HG03045 (cell line): ENCODE measurements around the gene PPP2R2B.
"Not testable (repeated sequence)": the region's sequence is repeated elsewhere in the genome, so short reads cannot be mapped to it uniquely, and the experiment has no call there.

ENCODE experiments used
- ATAC-seq: cut with Tn5 transposase; IDR thresholded peaks from one replicate; pipeline ENCODE4 v1.9.1; 2021; ENCODE audit warnings: mild to moderate bottlenecking, moderate library complexity; ENCODE audit not compliant: unreplicated experiment

The PPP2R2B gene

GRCh38 chr5:146622391-146622790, 256.2 kb downstream of the PPP2R2B start:
- ATAC-seq, result no peak

DNA sequence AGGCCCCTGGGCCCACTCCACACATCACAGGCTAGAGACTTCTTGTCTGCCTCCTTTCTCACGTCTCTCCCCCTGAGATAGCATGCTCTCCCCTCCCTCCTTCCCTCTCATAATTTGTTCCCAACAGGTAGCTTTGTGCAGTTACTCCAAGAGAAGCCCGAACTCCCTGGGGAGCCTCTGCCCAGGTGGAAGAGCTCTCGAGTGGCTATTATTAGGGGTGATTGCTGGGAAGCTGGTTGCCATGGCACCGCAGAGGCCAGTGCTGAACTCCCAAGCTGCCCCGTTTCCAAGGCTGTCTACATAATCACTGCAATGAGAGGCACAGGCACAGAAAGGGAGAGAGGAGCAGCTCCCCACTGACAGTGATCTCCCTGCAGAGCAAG, 257.9 kb downstream of the PPP2R2B start:
- no peak for ATAC-seq

- no peak for ATAC-seq
Observed at GRCh38 chr5:146620031-146620668, 258.4 kb downstream of the PPP2R2B start.

DNA sequence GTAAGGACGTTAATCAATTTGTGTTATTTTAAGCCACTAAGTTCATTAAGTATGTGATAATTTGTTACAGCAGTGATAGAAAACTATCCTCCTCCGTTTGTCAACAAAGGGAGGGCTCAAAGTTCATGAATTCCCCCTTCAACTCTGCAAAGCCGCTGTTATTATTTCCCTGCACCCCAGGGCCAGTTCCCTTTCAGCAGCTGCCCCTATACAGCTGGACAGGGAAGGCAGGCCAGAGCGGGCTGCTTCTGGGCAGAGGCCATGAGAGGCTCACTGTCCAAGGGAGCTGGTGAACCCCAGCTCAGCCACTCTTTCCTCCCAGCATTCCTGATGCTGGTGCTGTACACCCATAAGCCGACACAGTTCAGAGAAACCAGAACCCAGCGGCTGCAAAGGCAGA, 260.1 kb downstream of the PPP2R2B start:
- ATAC-seq, result no peak

DNA sequence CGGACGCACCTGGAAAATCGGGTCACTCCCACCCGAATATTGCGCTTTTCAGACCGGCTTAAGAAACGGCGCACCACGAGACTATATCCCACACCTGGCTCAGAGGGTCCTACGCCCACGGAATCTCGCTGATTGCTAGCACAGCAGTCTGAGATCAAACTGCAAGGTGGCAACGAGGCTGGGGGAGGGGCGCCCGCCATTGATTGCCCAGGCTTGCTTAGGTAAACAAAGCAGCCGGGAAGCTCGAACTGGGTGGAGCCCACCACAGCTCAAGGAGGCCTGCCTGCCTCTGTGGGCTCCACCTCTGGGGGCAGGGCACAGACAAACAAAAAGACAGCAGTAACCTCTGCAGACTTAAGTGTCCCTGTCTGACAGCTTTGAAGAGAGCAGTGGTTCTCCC, 268.8 kb downstream of the PPP2R2B start:
- not testable (repeated sequence) for ATAC-seq

- no peak for ATAC-seq
Observed at GRCh38 chr5:146607659-146608332, 270.8 kb downstream of the PPP2R2B start.

- no peak for ATAC-seq
Observed at GRCh38 chr5:146606893-146607292, 271.7 kb downstream of the PPP2R2B start.

DNA sequence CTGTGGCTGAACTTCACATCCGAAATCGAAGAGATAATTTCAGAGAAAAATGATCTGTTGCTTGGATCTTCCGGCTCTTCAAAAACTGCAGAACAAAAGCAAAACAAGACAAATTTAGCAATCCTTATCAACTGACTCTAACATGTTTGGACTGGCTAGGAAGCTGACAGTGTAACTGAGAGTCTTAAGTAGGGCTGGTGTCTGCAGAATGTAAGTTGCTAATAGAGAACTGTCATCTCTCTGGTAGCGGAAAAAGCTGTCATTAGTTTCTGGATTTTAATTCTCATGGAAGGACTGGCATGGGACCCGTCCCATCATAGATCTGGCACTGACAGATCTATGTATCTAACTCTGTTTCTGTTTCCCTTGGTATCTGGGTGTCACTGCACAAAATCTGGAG, 278.2 kb downstream of the PPP2R2B start:
- ATAC-seq, result no peak

- ATAC-seq, result no peak
Observed at GRCh38 chr5:146599261-146599660, 279.3 kb downstream of the PPP2R2B start.

- ATAC-seq, result no peak
Observed at GRCh38 chr5:146595088-146595487, 283.5 kb downstream of the PPP2R2B start.

DNA sequence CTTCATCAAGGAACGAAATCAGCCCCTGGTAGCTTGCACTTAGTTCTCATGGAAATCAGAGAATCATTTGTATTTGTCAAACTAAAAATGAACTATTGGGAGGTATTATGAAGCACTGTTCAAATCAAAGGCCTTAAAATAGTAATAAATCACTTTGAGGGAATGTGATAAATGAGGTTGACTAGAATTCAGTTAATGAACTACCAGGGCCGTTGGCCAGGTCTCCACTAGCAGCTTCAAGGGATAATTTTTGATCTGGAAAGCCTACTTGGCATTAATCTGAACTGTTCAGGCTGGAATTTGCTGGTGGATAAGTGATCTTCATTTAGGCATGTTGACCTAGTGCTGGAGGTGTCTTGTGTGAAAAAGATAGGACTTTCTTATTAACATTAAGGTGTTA, 286.2 kb downstream of the PPP2R2B start:
- no peak for ATAC-seq

- no peak for ATAC-seq
Observed at GRCh38 chr5:146589028-146589345, 289.6 kb downstream of the PPP2R2B start.

DNA sequence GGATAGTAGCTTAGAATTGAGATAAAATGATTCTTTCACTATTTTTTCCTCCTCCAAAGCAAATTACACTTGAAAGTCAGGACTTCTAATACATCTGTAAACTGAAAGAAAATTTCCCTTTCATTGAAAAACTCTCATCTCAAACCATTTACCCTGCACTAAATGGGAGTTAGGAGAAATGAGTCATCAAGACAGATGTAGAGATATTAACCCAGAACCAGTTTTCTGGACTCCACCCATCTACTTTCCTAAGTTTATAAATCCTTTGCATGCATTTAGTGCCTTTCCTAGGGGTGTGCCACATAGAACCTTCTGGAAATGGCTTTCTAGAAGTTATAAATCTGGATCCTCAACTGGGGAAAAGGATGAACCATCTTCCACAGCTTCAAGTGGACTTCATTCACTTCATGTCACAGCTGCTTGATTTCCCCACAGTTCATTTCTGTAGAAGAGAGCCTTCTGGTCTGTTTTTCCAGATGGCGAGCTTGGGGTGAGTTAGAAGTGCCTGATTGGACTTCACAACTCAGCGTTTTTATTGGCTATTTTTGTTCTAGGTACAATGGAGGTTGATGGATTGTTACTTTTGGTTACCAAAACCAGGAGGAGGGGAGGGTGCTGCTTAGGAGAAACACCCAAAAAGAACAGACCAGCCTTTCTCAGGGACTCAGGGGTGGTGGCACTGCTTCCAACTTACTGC, 290.1 kb downstream of the PPP2R2B start:
- ATAC-seq, result no peak

DNA sequence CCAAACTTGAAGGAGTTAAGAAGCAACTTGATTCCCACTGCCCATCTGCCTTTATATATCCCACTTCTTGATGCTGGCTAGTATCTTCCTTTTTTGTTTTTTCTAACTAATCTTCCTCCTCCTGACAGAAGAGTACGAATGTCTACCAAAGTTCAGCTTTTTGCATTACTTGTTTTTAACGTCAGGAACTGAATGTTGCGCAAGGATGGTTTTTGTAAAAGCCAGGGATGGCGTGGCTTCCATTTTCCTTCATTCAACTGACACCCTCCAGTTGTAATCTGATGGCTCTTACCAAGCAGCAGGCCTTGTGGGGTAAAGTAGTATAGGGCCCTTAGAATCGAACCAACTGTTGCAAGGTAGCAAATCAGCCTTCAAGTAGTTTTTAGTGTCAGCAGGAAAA, 291.8 kb downstream of the PPP2R2B start:
- ATAC-seq, result no peak

DNA sequence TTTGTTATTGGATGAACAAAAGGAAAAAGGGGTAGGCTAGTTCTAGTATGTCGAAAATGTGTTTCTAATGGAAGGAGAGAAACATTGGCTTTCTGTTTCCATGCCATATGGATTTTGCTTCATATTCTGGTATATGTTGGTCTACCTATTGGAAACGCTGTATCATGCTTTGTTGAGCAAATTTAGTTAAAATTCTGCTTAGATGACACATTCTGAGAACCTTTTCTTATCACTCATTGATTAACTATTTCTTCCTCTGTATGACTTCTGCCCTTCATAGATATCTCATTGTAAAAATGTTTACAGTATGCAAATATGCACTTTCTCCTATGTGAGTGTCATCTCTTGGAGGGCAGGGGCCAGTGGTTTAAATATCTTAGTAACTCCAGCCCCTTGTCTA, 293.8 kb downstream of the PPP2R2B start:
- ATAC-seq, result no peak

GRCh38 chr5:146582051-146582596, 296.4 kb downstream of the PPP2R2B start:
- ATAC-seq, result no peak

- no peak for ATAC-seq
Observed at GRCh38 chr5:146580237-146580636, 298.3 kb downstream of the PPP2R2B start.

GRCh38 chr5:146574713-146575112, 303.8 kb downstream of the PPP2R2B start:
- ATAC-seq, result no peak

DNA sequence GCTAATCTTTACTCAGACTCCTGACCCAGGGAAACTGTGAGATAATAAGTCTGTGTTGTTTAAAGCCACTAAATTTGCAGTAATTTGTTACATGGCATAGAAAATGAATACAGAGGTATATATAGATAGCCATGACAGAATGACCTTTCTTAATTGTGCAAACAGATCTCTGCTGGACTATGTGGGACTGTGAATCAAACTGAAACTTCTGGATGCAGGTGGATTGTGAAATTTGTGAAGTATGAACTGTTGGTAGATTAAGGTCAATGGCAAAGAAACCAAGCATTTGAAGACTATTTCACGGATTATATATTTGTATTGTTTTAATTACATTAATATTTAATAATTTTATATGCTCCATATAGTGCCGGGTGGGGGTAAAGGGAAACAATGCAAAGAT, 310.4 kb downstream of the PPP2R2B start:
- no peak for ATAC-seq

DNA sequence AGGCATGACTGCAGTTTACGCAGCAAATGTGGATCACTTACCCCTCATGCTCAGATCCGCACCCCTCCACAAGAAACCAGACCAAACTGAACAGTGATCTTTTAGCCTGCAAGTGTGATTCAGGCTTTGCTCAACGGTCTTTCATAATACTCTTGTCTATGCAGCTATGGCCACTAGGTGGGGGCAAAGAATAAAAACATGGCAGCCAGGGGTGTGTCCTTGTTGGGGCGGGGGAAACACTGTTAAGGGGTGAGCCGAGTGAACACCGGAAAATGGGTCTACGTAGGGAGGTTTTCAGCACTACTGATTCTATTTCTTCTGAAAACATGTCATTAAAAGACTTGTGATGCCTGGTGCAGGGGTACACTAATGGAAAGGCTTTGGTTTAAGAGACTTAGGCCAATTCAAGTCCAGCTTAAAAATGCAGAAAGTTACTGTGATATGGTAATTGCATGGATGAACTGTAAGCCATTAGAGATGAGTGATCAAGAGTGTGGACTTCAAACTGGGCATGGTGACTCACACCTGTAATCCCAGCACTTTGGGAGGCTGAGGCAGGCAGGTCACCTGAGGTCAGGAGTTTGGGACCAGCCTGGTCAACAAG, 312.7 kb downstream of the PPP2R2B start:
- peak; percentile 88 for ATAC-seq

DNA sequence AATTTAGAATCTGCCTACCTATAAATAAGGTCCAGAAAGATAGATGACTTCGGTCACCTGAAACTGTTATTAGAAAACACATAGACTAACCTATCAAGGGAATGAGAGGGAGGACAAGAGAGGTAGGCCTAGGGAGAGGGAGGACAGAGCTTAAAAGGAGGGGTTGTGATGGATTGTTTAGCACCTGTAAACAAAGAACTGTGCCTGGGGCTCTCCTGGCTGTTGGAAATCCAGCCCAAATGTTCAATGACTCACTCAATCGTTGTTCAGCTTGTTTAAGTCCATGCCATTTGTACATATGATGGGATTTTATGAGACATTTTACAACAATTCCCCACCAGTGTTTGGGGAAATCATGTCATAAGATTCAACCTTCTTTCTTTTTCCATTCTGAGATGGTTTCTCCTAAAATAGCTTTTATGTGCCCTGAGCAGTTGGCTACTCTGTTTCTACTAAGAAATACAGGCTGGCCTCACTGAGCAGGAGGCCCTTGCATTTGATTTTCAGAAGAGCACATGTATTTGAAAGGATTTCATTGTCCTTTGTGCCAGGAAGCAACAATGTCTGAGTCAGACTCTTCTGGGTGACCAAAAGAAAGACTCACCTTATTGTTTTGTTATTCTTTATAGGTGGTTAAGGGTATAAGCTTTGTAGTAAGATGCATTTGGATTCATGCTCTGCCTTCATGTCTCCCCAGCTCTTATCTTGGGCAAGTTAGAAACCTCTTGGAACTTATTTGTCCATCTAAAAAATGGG, 314.4 kb downstream of the PPP2R2B start:
- no peak for ATAC-seq
